GM10248 (cell line): ENCODE data around the gene BTRC.

Experiments
- CTCF ChIA-PET: fragments of 300-600 bp; sonication (Branson Sonifier 250); formaldehyde crosslinking; extraction: SDS; loops from one replicate; lab custom pipeline; 2021; ENCODE audit warnings: antibody characterized with exemption; lab: Yijun Ruan, JAX
- POLR2A ChIA-PET: fragments of 350-650 bp; sonication (Branson Sonifier 250); formaldehyde crosslinking; extraction: SDS; loops from one replicate; lab custom pipeline; 2020; ENCODE audit warnings: antibody characterized with exemption; lab: Yijun Ruan, JAX
- DNase-seq: peaks from one replicate; pipeline ENCODE4 v3.0.0; 2012; ENCODE audit errors: extremely low spot score
- CTCF ChIP-seq: IDR thresholded peaks from 2 replicates; pipeline ENCODE4 v1.5.1; 2012; ENCODE audit warnings: mild to moderate bottlenecking, low read depth; ENCODE audit errors: extremely low read depth, missing control alignments, control extremely low read depth

BTRC gene

GRCh38 chr10:101538446-101538845 lies 184.5 kb downstream of the BTRC start:
- CTCF ChIA-PET: no interaction called here
- no peak for TF ChIP-seq CTCF
- POLR2A ChIA-PET: no interaction called here
- no peak for DNase-seq

GRCh38 chr10:101545898-101546297 lies 191.9 kb downstream of the BTRC start:
- ChIA-PET CTCF (interaction anchor here (0.7 to 1.5 kb wide), 7 partner anchors 8 to 332 kb away, joined by 3 to 4 read pairs (median 3); no protein-coding TSS in a partner anchor), POLR2A (no interaction called here)
- no peak for DNase-seq
- TF ChIP-seq CTCF: no peak

GRCh38 chr10:101550965-101551364 lies 197.0 kb downstream of the BTRC start:
- DNase-seq: no peak
- TF ChIP-seq CTCF: no peak
- POLR2A ChIA-PET: no interaction called here
- CTCF ChIA-PET: interaction anchor here (0.6 to 1.7 kb wide), 3 partner anchors 9 to 455 kb away, joined by 3 to 7 read pairs (median 3); no protein-coding TSS in a partner anchor

DNA sequence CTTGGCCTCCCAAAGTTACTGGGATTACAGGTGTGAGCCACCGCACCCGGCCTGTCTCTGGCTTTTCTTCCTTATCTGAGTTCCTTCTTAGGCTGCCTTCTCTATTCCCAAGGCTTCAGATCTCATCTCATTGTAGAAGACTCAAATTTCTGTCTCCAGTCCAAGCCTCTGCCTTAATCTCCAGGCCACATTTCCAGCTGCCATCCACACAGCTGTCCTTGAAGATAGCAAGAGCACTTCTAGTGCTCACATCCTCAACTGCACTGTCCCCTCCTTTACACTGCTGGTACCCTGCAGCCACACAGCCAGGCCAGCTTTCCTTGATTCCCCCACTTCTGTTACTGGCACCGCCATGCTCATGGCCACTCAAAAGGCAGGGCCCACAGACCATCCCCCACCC lies 198.5 kb downstream of the BTRC start:
- ChIA-PET POLR2A (interaction anchor here (0.7 kb wide), 1 partner anchor 587 kb away, joined by 4 read pairs; no protein-coding TSS in a partner anchor), CTCF (interaction anchor here (0.9 to 1.7 kb wide), 3 partner anchors 10 to 339 kb away, joined by 3 to 7 read pairs (median 3); no protein-coding TSS in a partner anchor)
- DNase-seq: no peak
- no peak for TF ChIP-seq CTCF

- TF ChIP-seq CTCF: no peak
- no peak for DNase-seq
- POLR2A ChIA-PET: no interaction called here
- CTCF ChIA-PET: interaction anchor here (1.6 to 3.4 kb wide), 2 partner anchors 12 to 14 kb away, joined by 9 to 17 read pairs; no protein-coding TSS in a partner anchor
Observed at GRCh38 chr10:101557541-101557940, 203.6 kb downstream of the BTRC start.

DNA sequence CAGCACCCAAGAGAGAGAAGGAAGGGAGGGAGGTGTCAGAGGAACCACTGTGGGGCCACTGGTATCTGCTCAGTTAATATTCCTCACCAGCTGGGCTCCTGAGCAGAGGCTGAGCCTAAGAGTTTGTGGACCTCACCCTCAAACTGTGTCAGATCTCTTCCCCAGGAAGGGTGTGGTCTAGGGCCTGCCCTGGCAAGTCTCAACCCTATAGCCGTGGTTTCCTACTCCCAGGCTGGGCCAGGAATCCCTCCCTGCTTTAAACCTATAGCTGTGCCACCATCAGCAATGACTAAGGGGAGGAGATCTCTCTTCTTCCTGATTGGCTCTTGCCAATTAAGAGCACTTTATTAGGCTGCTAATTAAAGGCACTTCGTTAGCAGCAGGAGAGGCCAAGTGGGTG lies 204.2 kb downstream of the BTRC start:
- TF ChIP-seq CTCF: no peak
- POLR2A ChIA-PET: no interaction called here
- CTCF ChIA-PET: interaction anchor here (4.4 kb wide), 1 partner anchor 12 kb away, joined by 41 read pairs; no protein-coding TSS in a partner anchor

More for the DNA sequence above, 204.2 kb downstream of the BTRC start:
- no peak for DNase-seq
